K562 (cell line): ENCODE data around the gene EPN2. TPM values are rescaled to one million over a fixed set of nuclear protein-coding genes. Genes with fewer than 3 reads are reported as not detected.

Experiments
- ATAC-seq: fragments of 200-7000 bp; cut with Tn5 transposase; 3 replicates; pipeline ENCODE4 v1.9.1; 2020; ENCODE audit warnings: moderate library complexity
- BruUV-seq: library from RNA; stranded (reverse); fragments of 400-500 nt; replicated peaks from 2 replicates; lab custom pipeline; 2021; lab: Mats Ljungman, UMichigan
- CTCF ChIA-PET: fragments of 300-600 bp; formaldehyde crosslinking; extraction: SDS; loops from one replicate; lab custom pipeline; 2021; ENCODE audit warnings: low intra/inter-chr PET ratio; lab: Yijun Ruan, JAX
- POLR2A ChIA-PET: fragments of 300-600, 350-650 bp; sonication (Branson Sonifier 250); formaldehyde crosslinking; extraction: SDS; loops from one replicate; lab custom pipeline; 2021; ENCODE audit warnings: antibody characterized with exemption, inconsistent platforms; lab: Yijun Ruan, JAX
- DNase-seq, 4 experiments: peaks; one replicate each; pipeline versions ENCODE4 v3.0.0 to v3.0.0-alpha.2; 2011 to 2018; ENCODE audit warnings: low spot score in 3 of 4, mixed read lengths in 3 of 4; ENCODE audit errors: extremely low read depth in 1 of 4
- FAIRE-seq: peaks from 2 replicates; lab custom pipeline; 2011; peaks lifted over from hg19 to GRCh38; lab: Jason Lieb, UNC
- H2AFZ ChIP-seq: 2 replicates; pipeline ENCODE4 v1.6.0; 2011; ENCODE audit warnings: low read depth, low read length, control low read depth, inconsistent platforms
- H3K27ac ChIP-seq: fragments of 200-600 bp; 3 replicates; pipeline ENCODE4 v1.8.0; 2011; ENCODE audit warnings: low read depth, mild to moderate bottlenecking, control low read depth, inconsistent platforms, low read length, moderate library complexity, mixed read lengths; ENCODE audit errors: extremely low read depth
- H3K27me3 ChIP-seq, 2 experiments: fragments of 300-600 bp in 1 of 2; 2 replicates in 1 of 2; 3 replicates in 1 of 2; pipeline versions ENCODE4 v1.6.0 to v1.8.0; 2011; ENCODE audit warnings: inconsistent platforms in 2 of 2, low read length in 2 of 2, mild to moderate bottlenecking in 1 of 2, mixed read lengths in 1 of 2, moderate library complexity in 1 of 2; ENCODE audit not compliant: control insufficient read depth in 2 of 2, insufficient read depth in 2 of 2
- H3K36me3 ChIP-seq: fragments of 300-600 bp; 3 replicates; pipeline ENCODE4 v1.8.0; 2011; ENCODE audit warnings: mild to moderate bottlenecking, low read length, inconsistent platforms; ENCODE audit not compliant: control insufficient read depth, insufficient read depth
- H3K4me1 ChIP-seq, 2 experiments: fragments of 200-600 bp in 1 of 2; replicated peaks in 1 of 2; 2 replicates in 1 of 2; 3 replicates in 1 of 2; pipeline versions ENCODE4 v1.5.1 to v1.8.0; 2011; ENCODE audit warnings: inconsistent platforms in 2 of 2, low read length in 2 of 2, mild to moderate bottlenecking in 1 of 2, mixed read lengths in 1 of 2, moderate library complexity in 1 of 2; ENCODE audit not compliant: control insufficient read depth in 2 of 2, insufficient read depth in 2 of 2
- H3K4me2 ChIP-seq: 2 replicates; pipeline ENCODE4 v1.6.1; 2011; ENCODE audit warnings: low read length, control low read depth, inconsistent platforms, mixed read lengths; ENCODE audit not compliant: insufficient read depth
- H3K4me3 ChIP-seq: fragments of 200-600 bp; sonication (generic), shearing (Covaris generic); 2 replicates; pipeline ENCODE4 v1.5.1; 2016; ENCODE audit warnings: control low read depth, inconsistent platforms
- H3K79me2 ChIP-seq: fragments of 200-600 bp; 3 replicates; pipeline ENCODE4 v1.8.0; 2011; ENCODE audit warnings: low read length, inconsistent platforms; ENCODE audit not compliant: control insufficient read depth, insufficient read depth
- H3K9ac ChIP-seq, 2 experiments: 2 replicates each; pipeline versions ENCODE4 v1.6.0 to v1.6.1; 2011; ENCODE audit warnings: low read depth in 2 of 2, low read length in 2 of 2, control low read depth in 1 of 2, inconsistent platforms in 1 of 2, mild to moderate bottlenecking in 1 of 2, mixed read lengths in 1 of 2; ENCODE audit not compliant: insufficient read depth in 1 of 2
- H3K9me1 ChIP-seq: one replicate; pipeline ENCODE4 v1.6.0; 2011; ENCODE audit warnings: inconsistent platforms, mild to moderate bottlenecking, low read length, moderate library complexity; ENCODE audit not compliant: control insufficient read depth, insufficient read depth
- H3K9me3 ChIP-seq: replicated peaks from 2 replicates; pipeline ENCODE4 v1.5.1; 2011; ENCODE audit warnings: low read depth, low read length, inconsistent platforms; ENCODE audit not compliant: control insufficient read depth, insufficient read depth
- H4K20me1 ChIP-seq: replicated peaks from 2 replicates; pipeline ENCODE4 v1.6.1; 2011; ENCODE audit warnings: low read length, inconsistent platforms, mixed read lengths; ENCODE audit not compliant: control insufficient read depth, insufficient read depth
- CEBPB ChIP-seq: fragments of 450-650 bp; IDR thresholded peaks from 2 replicates; pipeline ENCODE4 v1.6.1; 2016; ENCODE audit warnings: missing genetic modification characterization, missing compliant biosample characterization
- HES1 ChIP-seq: fragments of 450-650 bp; IDR thresholded peaks from 2 replicates; pipeline ENCODE4 v1.6.1; 2016; ENCODE audit warnings: low read depth, mild to moderate bottlenecking, moderate library complexity
- HMGXB4 ChIP-seq: sonication (generic); formaldehyde crosslinking; IDR thresholded peaks from 2 replicates; pipeline ENCODE4 v1.8.1; 2023; ENCODE audit warnings: mild to moderate bottlenecking, missing genetic modification reagents
- KLF13 ChIP-seq: fragments of 450-650 bp; IDR thresholded peaks from 2 replicates; pipeline ENCODE4 v1.6.1; 2016; ENCODE audit warnings: missing genetic modification characterization, low read depth, mild to moderate bottlenecking, missing compliant biosample characterization, moderate library complexity, borderline replicate concordance
- MYC ChIP-seq, 2 experiments: fragments of 250-450 bp in 1 of 2; sonication (Bioruptor Pico) in 1 of 2; IDR thresholded peaks; 2 replicates each; pipeline versions ENCODE4 v1.5.1 to v1.6.1; 2012 to 2021; ENCODE audit warnings: low read depth in 2 of 2, borderline replicate concordance in 1 of 2, improper control_type of control experiment in 1 of 2, low read length in 1 of 2, mild to moderate bottlenecking in 1 of 2, moderate library complexity in 1 of 2
- NEUROD1 ChIP-seq: fragments of 150-350 bp; IDR thresholded peaks from 2 replicates; pipeline ENCODE4 v1.6.1; 2014; ENCODE audit warnings: borderline replicate concordance, low read length, low read depth; ENCODE audit not compliant: partially characterized antibody
- NFE2 ChIP-seq: IDR thresholded peaks from 2 replicates; pipeline ENCODE4 v1.6.1; 2014; ENCODE audit warnings: antibody characterized with exemption, low read depth
- SAFB2 ChIP-seq: fragments of 200-400 bp; formaldehyde crosslinking; IDR thresholded peaks from 2 replicates; pipeline ENCODE4 v1.6.1; 2018; ENCODE audit warnings: borderline replicate concordance, low read length, low read depth, moderate library complexity; ENCODE audit not compliant: severe bottlenecking
- SMARCB1 ChIP-seq: IDR thresholded peaks from 2 replicates; pipeline ENCODE4 v1.6.1; 2011; ENCODE audit warnings: improper control_type of control experiment, low read depth; ENCODE audit not compliant: insufficient read length
- SNAPC5 ChIP-seq: fragments of 250-450 bp; sonication (Bioruptor Pico); IDR thresholded peaks from 2 replicates; pipeline ENCODE4 v1.8.0; 2021; ENCODE audit warnings: moderate library complexity, mild to moderate bottlenecking, inconsistent platforms
- TFE3 ChIP-seq: fragments of 450-650 bp; formaldehyde crosslinking; IDR thresholded peaks from 2 replicates; pipeline ENCODE4 v1.4.0; 2020; ENCODE audit warnings: mild to moderate bottlenecking, mixed read lengths
- ZNF639 ChIP-seq, 2 experiments: fragments of 200-800 bp in 1 of 2; sonication (Bioruptor generic) in 1 of 2; sonication (generic) in 1 of 2; formaldehyde crosslinking in 1 of 2; IDR thresholded peaks in 1 of 2; conservative IDR thresholded peaks in 1 of 2; 2 replicates each; pipeline versions ENCODE4 v1.5.0 to v1.6.1; 2016 to 2020; ENCODE audit warnings: missing compliant biosample characterization in 1 of 2, missing genetic modification characterization in 1 of 2, missing genetic modification reagents in 1 of 2
- ZNF778 ChIP-seq: fragments of 450-650 bp; formaldehyde crosslinking; IDR thresholded peaks from 2 replicates; pipeline ENCODE4 v1.4.0; 2020; ENCODE audit warnings: mild to moderate bottlenecking, moderate library complexity
- WGBS: fragments of 100-300 bp; shearing (Covaris generic); methylation state at CpG from one replicate; pipeline ENCODE4 v1.1.6; 2016; ENCODE audit warnings: low coverage, mixed read lengths; ENCODE audit not compliant: insufficient coverage; ENCODE audit errors: missing lambda C conversion rate; 5-methylcytosine and 5-hydroxymethylcytosine counted together
- in situ Hi-C: fragments of 300-500 bp; cut with MboI; formaldehyde crosslinking; loops from 4 replicates; pipeline ENCODE4 v1.15.0; 2018; ENCODE audit warnings: inconsistent platforms, mixed read lengths
- intact Hi-C: fragments of 100-400 bp; cut with micrococcal nuclease; formaldehyde crosslinking; loops from 2 replicates; pipeline ENCODE4 v1.14.2; 2022
- polyA plus RNA-seq, 8 experiments: library from polyadenylated mRNA; depleted of rRNA in 4 of 8; stranded (reverse) in 5 of 8; unstranded in 3 of 8; fragments of >200 nt; fragmentation: Nextera tagmentation in 2 of 8; fragmentation: Illumina TruSeq in 1 of 8; extraction: Ambion mirVana in 2 of 8; extraction: Trizol in 1 of 8; gene quantifications; 2 replicates each; pipeline versions ENCODE4 v1.2.1 to v1.2.3, GENCODE V29; 2011 to 2014; ENCODE audit warnings: inconsistent platforms in 1 of 8, missing spikeins in 1 of 8
- total RNA-seq, 7 experiments: library from RNA; depleted of rRNA in 6 of 7; stranded (reverse); fragments of >200 nt in 6 of 7; fragmentation: Illumina TruSeq in 2 of 7; extraction: Trizol in 2 of 7; gene quantifications; 2 replicates each; pipeline versions ENCODE4 v1.2.1 to v1.2.3, GENCODE V29; 2011 to 2021; ENCODE audit warnings: low replicate concordance in 1 of 7

Gene EPN2
- total and polyA plus RNA-seq, 9 of the 15 experiments (the other 6 are each of a cell fraction or from before 2014, with no cell fraction given), result 1.0 to 12.9 (median 8.9) TPM

GRCh38 chr17:19365499-19365817, 128.3 kb downstream of the EPN2 start:
- no peaks in the 10 kb centered on the region for H3K9me1 ChIP-seq
- no peak for FAIRE-seq
- H3K9me3 ChIP-seq, result no peaks in the 10 kb centered on the region
- CTCF ChIA-PET, result interaction anchor here (1.1 kb wide), 1 partner anchor 82 kb away, joined by 4 read pairs; no protein-coding TSS in a partner anchor
- H3K27me3 ChIP-seq, result no peaks in the 10 kb centered on the region
- H3K79me2 ChIP-seq, result peaks cover 9% of the 10 kb centered on the region; the same call in 2 of the 3 replicates
- in situ Hi-C loops, result loop anchor here (10.0 kb wide), 1 partner anchor 399 kb away; no protein-coding TSS in a partner anchor
- H3K4me2 ChIP-seq, result no peak overlapping the region
- H3K36me3 ChIP-seq, result no peaks in the 10 kb centered on the region
- H3K27ac ChIP-seq, result no peak overlapping the region
- H3K4me3 ChIP-seq, result no peak overlapping the region
- intact Hi-C loops, result no loop called here
- H3K9ac ChIP-seq, result no peak overlapping the region
- BruUV-seq, result no TSS peak
- H4K20me1 ChIP-seq, result no peaks in the 10 kb centered on the region
- H3K4me1 ChIP-seq, result peaks cover 6 to 26% of the 10 kb centered on the region in 2 experiments; a peak in 4 of 5 replicates
- WGBS, result 25% methylated on average over 2 of the region's 4 CpGs
- H2AFZ ChIP-seq, result no peak overlapping the region
- POLR2A ChIA-PET, result interaction anchor here (1.1 to 2.4 kb wide), 2 partner anchors 11 to 12 kb away, joined by 3 to 9 read pairs; partner anchors contain the start of gene MAPK7
- DNase-seq, result no peak
- no peak for ATAC-seq
- TF ChIP-seq SAFB2 (no peak), NEUROD1 (no peak), HMGXB4 (CRISPR knock-in tag) (no peak), KLF13 (tag) (no peak), HES1 (no peak), ZNF778 (CRISPR knock-in tag) (no peak), CEBPB (tag) (no peak), MYC (IDR thresholded peaks at IDR 0.05; ENCODE audit: low read depth, low read length) (no peak), MYC (CRISPR knock-in tag; IDR thresholded peaks at IDR 0.05; ENCODE audit: borderline replicate concordance, low read depth) (no peak), ZNF639 (CRISPR knock-in tag; conservative IDR thresholded peaks at IDR 0.05 in 1 of 2, IDR thresholded peaks at IDR 0.05 in 1 of 2) (no peak), SNAPC5 (no peak), SMARCB1 (no peak), TFE3 (CRISPR knock-in tag) (no peak), NFE2 (no peak)
